GM12891 (cell line): ENCODE results near the gene PRKCD.
A peak's percentile ranks its signal among the peaks of the same experiment; 100 is the strongest.

Source experiments
- DNase-seq: peaks from one replicate; pipeline ENCODE4 v3.0.0; 2011; ENCODE audit warnings: low spot score; ENCODE audit not compliant: insufficient read length
- FAIRE-seq: peaks from 2 replicates; lab custom pipeline; 2011; peaks lifted over from hg19 to GRCh38; lab: Jason Lieb, UNC
- PAX5 ChIP-seq: IDR thresholded peaks from 2 replicates; pipeline ENCODE4 v1.6.1; 2011; ENCODE audit warnings: low read length, moderate library complexity, mild to moderate bottlenecking; ENCODE audit not compliant: insufficient read depth, severe bottlenecking
- POLR2A ChIP-seq: IDR thresholded peaks from 2 replicates; pipeline ENCODE4 v1.6.1; 2011; ENCODE audit warnings: low read depth, low read length, control low read depth
- POLR2AphosphoS5 ChIP-seq: IDR thresholded peaks from 2 replicates; pipeline ENCODE4 v1.6.1; 2011; ENCODE audit warnings: low read depth, low read length, control low read depth
- POU2F2 ChIP-seq: IDR thresholded peaks from 2 replicates; pipeline ENCODE4 v1.6.1; 2011; ENCODE audit warnings: low read depth, mild to moderate bottlenecking, control low read depth, low read length, moderate library complexity
- SPI1 ChIP-seq: IDR thresholded peaks from 2 replicates; pipeline ENCODE4 v1.6.1; 2011; ENCODE audit warnings: low read depth, low read length, control low read depth
- TAF1 ChIP-seq: IDR thresholded peaks from 2 replicates; pipeline ENCODE4 v1.6.1; 2011; ENCODE audit warnings: low read depth, low read length, control low read depth

Gene PRKCD

GRCh38 chr3:53123510-53123909 lies 37.5 kb upstream of the PRKCD start:
- DNase-seq (no peak), FAIRE-seq (no peak)
- no peak for TF ChIP-seq POLR2AphosphoS5
- TF ChIP-seq POLR2A = no peak
- no peak for TF ChIP-seq POU2F2
- TF ChIP-seq TAF1 = no peak

- TF ChIP-seq POLR2A (no peak), PAX5 (no peak), TAF1 (no peak), POLR2AphosphoS5 (no peak), POU2F2 (no peak), SPI1 (no peak)
- DNase-seq = no peak
- FAIRE-seq = no peak
These were observed 37.1 kb upstream of the PRKCD start for GRCh38 chr3:53123953-53124352.

- TF ChIP-seq TAF1 (no peak), SPI1 (no peak), PAX5 (no peak), POLR2A (no peak), POLR2AphosphoS5 (no peak), POU2F2 (no peak)
- no peak for FAIRE-seq
- no peak for DNase-seq
These were observed 34.4 kb upstream of the PRKCD start for GRCh38 chr3:53126601-53127000.

GRCh38 chr3:53129344-53129743 lies 31.7 kb upstream of the PRKCD start:
- DNase-seq (no peak), FAIRE-seq (peak; percentile 78)
- no peak for TF ChIP-seq TAF1
- no peak for TF ChIP-seq SPI1
- no peak for TF ChIP-seq POU2F2
- no peak for TF ChIP-seq POLR2A
- TF ChIP-seq POLR2AphosphoS5 = no peak
- no peak for TF ChIP-seq PAX5

GRCh38 chr3:53130179-53131061 lies 30.6 kb upstream of the PRKCD start, which contains the start of gene RFT1:
RFT1 (minus strand) TSS chr3:53130435; CDS start chr3:53130400, 35 bp downstream.
- FAIRE-seq (peak; percentile 96), DNase-seq (peak; percentile 78)
- peak; percentile 95 for TF ChIP-seq POLR2AphosphoS5
- TF ChIP-seq POU2F2 = peak; percentile 45; the same call in 1 of the 2 replicates
- TF ChIP-seq POLR2A = peak; percentile 92
- peak; percentile 67 for TF ChIP-seq TAF1
- no peak for TF ChIP-seq SPI1
- no peak for TF ChIP-seq PAX5

- TF ChIP-seq PAX5 (no peak), SPI1 (no peak), POLR2AphosphoS5 (no peak), TAF1 (no peak), POU2F2 (no peak), POLR2A (no peak)
- DNase-seq = no peak
- peak; percentile 58 for FAIRE-seq
These were observed 29.9 kb upstream of the PRKCD start for GRCh38 chr3:53131096-53131495.

GRCh38 chr3:53132347-53132746 lies 28.7 kb upstream of the PRKCD start:
- FAIRE-seq (no peak), DNase-seq (no peak)
- TF ChIP-seq SPI1 = no peak
- TF ChIP-seq POU2F2 = no peak
- no peak for TF ChIP-seq PAX5
- TF ChIP-seq TAF1 = no peak
- no peak for TF ChIP-seq POLR2A
- no peak for TF ChIP-seq POLR2AphosphoS5

GRCh38 chr3:53134631-53135232 lies 26.3 kb upstream of the PRKCD start:
- peak; percentile 91 for FAIRE-seq
- peak; percentile 64 for DNase-seq
- TF ChIP-seq PAX5 (no peak), POLR2A (no peak), SPI1 (no peak), POU2F2 (no peak), POLR2AphosphoS5 (no peak), TAF1 (no peak)

- no peak for FAIRE-seq
- TF ChIP-seq SPI1 (no peak), POU2F2 (no peak), POLR2A (no peak), POLR2AphosphoS5 (no peak), TAF1 (no peak)
- DNase-seq = no peak
These were observed 23.8 kb upstream of the PRKCD start for GRCh38 chr3:53137221-53137620.

- TF ChIP-seq TAF1 (no peak), SPI1 (peak; percentile 73)
- FAIRE-seq (no peak), DNase-seq (no peak)
These were observed 23.1 kb upstream of the PRKCD start for GRCh38 chr3:53137835-53138446.
